Liver (tissue), 9 donors: Measurements from ENCODE around the gene SLC38A10. TPM values are rescaled to one million over a fixed set of nuclear protein-coding genes. Genes with fewer than 3 reads are reported as not detected.

Experiments used
- DNase-seq: peaks from one replicate; pipeline ENCODE4 v3.0.0-alpha.2; 2017; ENCODE audit warnings: low spot score
- H3K27ac ChIP-seq, 2 donors: one replicate each; pipeline ENCODE4 v1.7.0; 2013; ENCODE audit warnings: inconsistent platforms in 2 of 2, low read length in 2 of 2, control low read depth in 1 of 2, low read depth in 1 of 2, mild to moderate bottlenecking in 1 of 2
- H3K27me3 ChIP-seq, 4 donors: one replicate each; pipeline versions ENCODE4 v1.6.1 to v1.7.0; 2013; ENCODE audit warnings: low read length in 3 of 4, inconsistent platforms in 1 of 4, mild to moderate bottlenecking in 1 of 4, moderate library complexity in 1 of 4; ENCODE audit not compliant: control insufficient read depth in 4 of 4, insufficient read depth in 4 of 4
- H3K36me3 ChIP-seq, 4 donors: one replicate each; pipeline versions ENCODE4 v1.6.1 to v1.7.0; 2013; ENCODE audit warnings: low read length in 3 of 4, mild to moderate bottlenecking in 3 of 4, low read depth in 1 of 4, moderate library complexity in 1 of 4; ENCODE audit not compliant: control insufficient read depth in 4 of 4, insufficient read depth in 3 of 4
- H3K4me1 ChIP-seq, 4 donors: one replicate each; pipeline versions ENCODE4 v1.6.1 to v1.7.0; 2013; ENCODE audit warnings: low read length in 3 of 4, mild to moderate bottlenecking in 3 of 4, moderate library complexity in 1 of 4; ENCODE audit not compliant: control insufficient read depth in 4 of 4, insufficient read depth in 4 of 4
- H3K4me3 ChIP-seq, 3 donors: one replicate each; pipeline versions ENCODE4 v1.6.1 to v1.7.0; 2013; ENCODE audit warnings: low read length in 3 of 3, control low read depth in 1 of 3, low read depth in 1 of 3, mild to moderate bottlenecking in 1 of 3
- H3K9ac ChIP-seq, 2 donors: one replicate each; pipeline ENCODE4 v1.7.0; 2013; ENCODE audit warnings: low read length in 2 of 2, mild to moderate bottlenecking in 2 of 2, moderate library complexity in 2 of 2, control low read depth in 1 of 2, low read depth in 1 of 2
- H3K9me3 ChIP-seq, 4 donors: one replicate each; pipeline versions ENCODE4 v1.6.1 to v1.7.0; 2013; ENCODE audit warnings: low read length in 3 of 4; ENCODE audit not compliant: control insufficient read depth in 4 of 4
- EGR1 ChIP-seq, 2 donors: IDR thresholded peaks; 2 replicates each; pipeline ENCODE4 v1.6.1; 2016 to 2018; ENCODE audit warnings: antibody characterized with exemption in 2 of 2, low read depth in 2 of 2
- FOXA1 ChIP-seq: IDR thresholded peaks from 2 replicates; pipeline ENCODE4 v1.6.1; 2016; ENCODE audit warnings: antibody characterized with exemption
- FOXA2 ChIP-seq: IDR thresholded peaks from 2 replicates; pipeline ENCODE4 v1.6.1; 2016; ENCODE audit warnings: antibody characterized with exemption
- HNF4A ChIP-seq, 2 donors: conservative IDR thresholded peaks; 2 replicates each; pipeline ENCODE4 v1.6.1; 2016; ENCODE audit warnings: antibody characterized with exemption in 2 of 2, mild to moderate bottlenecking in 2 of 2
- HNF4G ChIP-seq: IDR thresholded peaks from 2 replicates; pipeline ENCODE4 v1.6.1; 2016; ENCODE audit warnings: antibody characterized with exemption
- JUND ChIP-seq, 2 donors: IDR thresholded peaks; 2 replicates each; pipeline ENCODE4 v1.6.1; 2016; ENCODE audit warnings: antibody characterized with exemption in 2 of 2
- NR2F2 ChIP-seq: IDR thresholded peaks from 2 replicates; pipeline ENCODE4 v1.6.1; 2016; ENCODE audit warnings: antibody characterized with exemption
- RAD21 ChIP-seq, 2 donors: IDR thresholded peaks; 2 replicates each; pipeline ENCODE4 v1.6.1; 2016; ENCODE audit warnings: antibody characterized with exemption in 2 of 2, mild to moderate bottlenecking in 2 of 2
- RXRA ChIP-seq, 2 donors: IDR thresholded peaks; 2 replicates each; pipeline ENCODE4 v1.6.1; 2017 to 2018; ENCODE audit warnings: antibody characterized with exemption in 2 of 2, mild to moderate bottlenecking in 1 of 2
- TAF1 ChIP-seq: conservative IDR thresholded peaks from 2 replicates; pipeline ENCODE4 v1.6.1; 2016; ENCODE audit warnings: antibody characterized with exemption, mild to moderate bottlenecking
- YY1 ChIP-seq: IDR thresholded peaks from 2 replicates; pipeline ENCODE4 v1.6.1; 2016; ENCODE audit warnings: antibody characterized with exemption, mild to moderate bottlenecking
- WGBS: extraction: QIAGEN DNeasy Blood & Tissue Kit; methylation state at CpG from one replicate; pipeline ENCODE4 v1.1.7; 2013; 5-methylcytosine and 5-hydroxymethylcytosine counted together
- polyA plus RNA-seq, 2 donors: library from polyadenylated mRNA; stranded (reverse) in 1 of 2; unstranded in 1 of 2; fragments of 200-250 nt in 1 of 2; fragments of >200 nt in 1 of 2; fragmentation: Nextera tagmentation in 1 of 2; extraction: Ambion mirVana in 1 of 2; gene quantifications; one replicate each; pipeline versions ENCODE4 v1.2.1 to v1.2.3, GENCODE V29; 2013 to 2015
- total RNA-seq, 2 donors: library from RNA; depleted of rRNA; stranded (reverse); fragments of >200 nt; gene quantifications; one replicate each; pipeline ENCODE4 v1.2.3, GENCODE V29; 2014
- TF ChIP-seq, protein P1 (sequence below): fragments of 150-350 bp; IDR thresholded peaks from 2 replicates; pipeline ENCODE4 v1.5.1; 2017; ENCODE audit warnings: improper control_type of control experiment, low read depth, low read length; ENCODE audit not compliant: missing input control
- TF ChIP-seq, protein P2 (sequence below): IDR thresholded peaks from 2 replicates; pipeline ENCODE4 v1.6.1; 2016; ENCODE audit warnings: antibody characterized with exemption
- TF ChIP-seq, protein P3 (sequence below): IDR thresholded peaks from 2 replicates; pipeline ENCODE4 v1.6.1; 2016; ENCODE audit warnings: antibody characterized with exemption, mild to moderate bottlenecking
- TF ChIP-seq, protein P4 (sequence below): IDR thresholded peaks from 2 replicates; pipeline ENCODE4 v1.6.1; 2016; ENCODE audit warnings: antibody characterized with exemption
- donor health status: healthy.
- donor health status: healthy.
- donor health status: healthy.
- donor health status: healthy.
- donor health status: healthy.

Gene SLC38A10
- total and polyA plus RNA-seq, 4 donors, result 29.3 to 117 (median 54.7) TPM

DNA sequence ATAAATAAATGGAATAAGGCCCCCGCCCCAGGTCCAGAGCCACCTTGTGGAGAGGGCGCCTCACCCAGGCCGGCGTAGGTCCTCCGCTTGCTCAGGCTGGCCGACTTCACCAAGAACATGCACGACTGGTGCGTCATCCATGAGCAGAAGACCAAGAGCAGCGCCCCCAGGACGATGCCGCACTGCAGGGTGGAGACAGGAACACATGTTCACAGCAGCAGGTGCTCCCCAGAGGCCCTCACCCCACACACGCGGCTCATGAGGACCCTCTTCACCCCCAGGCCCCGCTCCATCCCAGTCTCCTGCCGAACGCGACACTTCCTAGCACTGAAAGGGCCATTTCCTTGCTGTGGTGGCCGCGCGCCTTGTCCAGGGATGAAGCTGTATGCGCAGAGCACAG lies 5.5 kb downstream of the SLC38A10 start:
- no peak overlapping the region for H3K4me3 ChIP-seq
- no peak for DNase-seq
- 97% methylated on average over 21 of the region's 21 CpGs for WGBS
- H3K27ac ChIP-seq, result no peak overlapping the region
- no peaks in the 10 kb centered on the region for H3K9me3 ChIP-seq
- H3K27me3 ChIP-seq, result no peaks in the 10 kb centered on the region
- peaks cover 9 to 21% (median 16%) of the 10 kb centered on the region in 4 donors for H3K36me3 ChIP-seq
- H3K4me1 ChIP-seq, result peaks cover 2 to 38% (median 24%) of the 10 kb centered on the region in 4 donors
- no peak for TF ChIP-seq HNF4G
- no peak for TF ChIP-seq FOXA2
- TF ChIP-seq NR2F2, result no peak
- TF ChIP-seq TAF1, result no peak
- no peak for TF ChIP-seq FOXA1
- no peak for TF ChIP-seq RXRA (IDR thresholded peaks at IDR 0.05)
- no peak for TF ChIP-seq RAD21 (IDR thresholded peaks at IDR 0.05)
- TF ChIP-seq, protein P1, sequence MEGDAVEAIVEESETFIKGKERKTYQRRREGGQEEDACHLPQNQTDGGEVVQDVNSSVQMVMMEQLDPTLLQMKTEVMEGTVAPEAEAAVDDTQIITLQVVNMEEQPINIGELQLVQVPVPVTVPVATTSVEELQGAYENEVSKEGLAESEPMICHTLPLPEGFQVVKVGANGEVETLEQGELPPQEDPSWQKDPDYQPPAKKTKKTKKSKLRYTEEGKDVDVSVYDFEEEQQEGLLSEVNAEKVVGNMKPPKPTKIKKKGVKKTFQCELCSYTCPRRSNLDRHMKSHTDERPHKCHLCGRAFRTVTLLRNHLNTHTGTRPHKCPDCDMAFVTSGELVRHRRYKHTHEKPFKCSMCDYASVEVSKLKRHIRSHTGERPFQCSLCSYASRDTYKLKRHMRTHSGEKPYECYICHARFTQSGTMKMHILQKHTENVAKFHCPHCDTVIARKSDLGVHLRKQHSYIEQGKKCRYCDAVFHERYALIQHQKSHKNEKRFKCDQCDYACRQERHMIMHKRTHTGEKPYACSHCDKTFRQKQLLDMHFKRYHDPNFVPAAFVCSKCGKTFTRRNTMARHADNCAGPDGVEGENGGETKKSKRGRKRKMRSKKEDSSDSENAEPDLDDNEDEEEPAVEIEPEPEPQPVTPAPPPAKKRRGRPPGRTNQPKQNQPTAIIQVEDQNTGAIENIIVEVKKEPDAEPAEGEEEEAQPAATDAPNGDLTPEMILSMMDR, result no peak
- no peak for TF ChIP-seq EGR1 (IDR thresholded peaks at IDR 0.05; ENCODE audit: low read depth in 2 of 2)
- TF ChIP-seq, protein P2, sequence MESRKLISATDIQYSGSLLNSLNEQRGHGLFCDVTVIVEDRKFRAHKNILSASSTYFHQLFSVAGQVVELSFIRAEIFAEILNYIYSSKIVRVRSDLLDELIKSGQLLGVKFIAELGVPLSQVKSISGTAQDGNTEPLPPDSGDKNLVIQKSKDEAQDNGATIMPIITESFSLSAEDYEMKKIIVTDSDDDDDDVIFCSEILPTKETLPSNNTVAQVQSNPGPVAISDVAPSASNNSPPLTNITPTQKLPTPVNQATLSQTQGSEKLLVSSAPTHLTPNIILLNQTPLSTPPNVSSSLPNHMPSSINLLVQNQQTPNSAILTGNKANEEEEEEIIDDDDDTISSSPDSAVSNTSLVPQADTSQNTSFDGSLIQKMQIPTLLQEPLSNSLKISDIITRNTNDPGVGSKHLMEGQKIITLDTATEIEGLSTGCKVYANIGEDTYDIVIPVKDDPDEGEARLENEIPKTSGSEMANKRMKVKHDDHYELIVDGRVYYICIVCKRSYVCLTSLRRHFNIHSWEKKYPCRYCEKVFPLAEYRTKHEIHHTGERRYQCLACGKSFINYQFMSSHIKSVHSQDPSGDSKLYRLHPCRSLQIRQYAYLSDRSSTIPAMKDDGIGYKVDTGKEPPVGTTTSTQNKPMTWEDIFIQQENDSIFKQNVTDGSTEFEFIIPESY, result no peak
- TF ChIP-seq YY1, result no peak
- H3K9ac ChIP-seq, result no peak overlapping the region

DNA sequence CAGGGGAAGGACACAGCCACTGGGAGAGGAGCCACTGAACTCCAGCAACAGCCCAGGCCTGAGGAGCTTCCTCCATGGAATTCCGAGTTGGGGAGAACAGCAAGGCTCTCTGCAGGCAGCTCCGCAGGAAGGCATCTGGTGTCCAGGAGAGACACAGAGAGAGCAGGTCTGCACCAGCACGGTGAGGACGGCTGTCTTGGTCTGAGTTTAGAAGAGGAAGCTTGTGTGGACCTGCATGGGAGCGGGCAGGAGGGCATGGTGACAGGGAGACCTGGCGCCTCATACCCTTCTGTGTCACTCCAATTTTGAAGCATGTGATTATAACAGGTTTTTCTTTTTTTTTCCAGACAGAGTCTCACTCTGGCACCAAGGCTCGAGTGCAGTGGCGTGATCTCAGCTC lies 6.4 kb downstream of the SLC38A10 start:
- no peak for TF ChIP-seq EGR1 (IDR thresholded peaks at IDR 0.05; ENCODE audit: low read depth in 2 of 2)
- TF ChIP-seq HNF4G, result no peak
- TF ChIP-seq, protein P3, sequence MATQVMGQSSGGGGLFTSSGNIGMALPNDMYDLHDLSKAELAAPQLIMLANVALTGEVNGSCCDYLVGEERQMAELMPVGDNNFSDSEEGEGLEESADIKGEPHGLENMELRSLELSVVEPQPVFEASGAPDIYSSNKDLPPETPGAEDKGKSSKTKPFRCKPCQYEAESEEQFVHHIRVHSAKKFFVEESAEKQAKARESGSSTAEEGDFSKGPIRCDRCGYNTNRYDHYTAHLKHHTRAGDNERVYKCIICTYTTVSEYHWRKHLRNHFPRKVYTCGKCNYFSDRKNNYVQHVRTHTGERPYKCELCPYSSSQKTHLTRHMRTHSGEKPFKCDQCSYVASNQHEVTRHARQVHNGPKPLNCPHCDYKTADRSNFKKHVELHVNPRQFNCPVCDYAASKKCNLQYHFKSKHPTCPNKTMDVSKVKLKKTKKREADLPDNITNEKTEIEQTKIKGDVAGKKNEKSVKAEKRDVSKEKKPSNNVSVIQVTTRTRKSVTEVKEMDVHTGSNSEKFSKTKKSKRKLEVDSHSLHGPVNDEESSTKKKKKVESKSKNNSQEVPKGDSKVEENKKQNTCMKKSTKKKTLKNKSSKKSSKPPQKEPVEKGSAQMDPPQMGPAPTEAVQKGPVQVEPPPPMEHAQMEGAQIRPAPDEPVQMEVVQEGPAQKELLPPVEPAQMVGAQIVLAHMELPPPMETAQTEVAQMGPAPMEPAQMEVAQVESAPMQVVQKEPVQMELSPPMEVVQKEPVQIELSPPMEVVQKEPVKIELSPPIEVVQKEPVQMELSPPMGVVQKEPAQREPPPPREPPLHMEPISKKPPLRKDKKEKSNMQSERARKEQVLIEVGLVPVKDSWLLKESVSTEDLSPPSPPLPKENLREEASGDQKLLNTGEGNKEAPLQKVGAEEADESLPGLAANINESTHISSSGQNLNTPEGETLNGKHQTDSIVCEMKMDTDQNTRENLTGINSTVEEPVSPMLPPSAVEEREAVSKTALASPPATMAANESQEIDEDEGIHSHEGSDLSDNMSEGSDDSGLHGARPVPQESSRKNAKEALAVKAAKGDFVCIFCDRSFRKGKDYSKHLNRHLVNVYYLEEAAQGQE, result no peak
- TF ChIP-seq, protein P4, sequence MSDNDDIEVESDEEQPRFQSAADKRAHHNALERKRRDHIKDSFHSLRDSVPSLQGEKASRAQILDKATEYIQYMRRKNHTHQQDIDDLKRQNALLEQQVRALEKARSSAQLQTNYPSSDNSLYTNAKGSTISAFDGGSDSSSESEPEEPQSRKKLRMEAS, result no peak
- no peak for TF ChIP-seq JUND (IDR thresholded peaks at IDR 0.05)
- TF ChIP-seq RAD21 (IDR thresholded peaks at IDR 0.05), result no peak
- no peak for TF ChIP-seq RXRA (IDR thresholded peaks at IDR 0.05)
- TF ChIP-seq NR2F2, result no peak
- TF ChIP-seq, protein P2, result no peak
- no peak for TF ChIP-seq HNF4A (conservative IDR thresholded peaks at IDR 0.05)
- 91% methylated on average over 8 of the region's 8 CpGs for WGBS
- no peaks in the 10 kb centered on the region for H3K9me3 ChIP-seq
- peaks cover 9 to 23% (median 17%) of the 10 kb centered on the region in 4 donors for H3K36me3 ChIP-seq
- no peak overlapping the region for H3K27ac ChIP-seq
- no peak for DNase-seq
- H3K9ac ChIP-seq, result no peak overlapping the region
- no peaks in the 10 kb centered on the region for H3K27me3 ChIP-seq
- H3K4me3 ChIP-seq, result no peak overlapping the region
- peaks cover 2 to 34% (median 20%) of the 10 kb centered on the region in 4 donors for H3K4me1 ChIP-seq
